Cardiac fibroblast (primary cell): ENCODE data around the gene GABBR1.
A peak's percentile ranks its signal among the peaks of the same experiment; 100 is the strongest.

ENCODE experiments used
- DNase-seq, 2 donors: peaks; one replicate each; pipeline versions ENCODE4 v3.0.0 to v3.0.0-alpha.2; 2010; ENCODE audit warnings: low read depth in 2 of 2
- H3K4me3 ChIP-seq, 2 donors: replicated peaks in 1 of 2; 1 replicate in 1 of 2; 2 replicates in 1 of 2; pipeline ENCODE4 v1.5.1; 2011; ENCODE audit warnings: low read depth in 2 of 2, low read length in 2 of 2, mild to moderate bottlenecking in 2 of 2, moderate library complexity in 1 of 2
- TF ChIP-seq, protein P1 (sequence below): IDR thresholded peaks from one replicate; pipeline ENCODE4 v1.5.1; 2011; ENCODE audit warnings: low read depth, mild to moderate bottlenecking, low read length, inconsistent platforms

The GABBR1 gene

DNA sequence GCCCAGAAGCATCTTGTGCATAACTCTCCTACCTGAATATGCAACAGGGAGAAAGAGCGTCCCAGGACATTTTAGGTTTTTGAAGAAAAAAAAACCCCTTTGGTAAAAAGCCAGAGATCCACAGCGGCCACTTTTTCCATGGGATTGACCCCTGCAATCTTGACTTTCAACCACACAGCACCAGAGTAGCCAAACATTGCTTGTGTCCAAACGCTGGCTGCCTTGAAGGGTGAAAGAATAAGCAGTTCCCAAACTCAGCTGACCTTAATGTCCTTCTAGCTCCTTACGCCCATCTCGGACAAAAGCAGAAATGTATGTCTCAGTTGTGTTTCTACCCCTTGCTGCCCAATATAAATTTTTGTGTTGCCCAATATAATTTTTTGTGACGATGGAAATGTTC is 22.7 kb upstream of the GABBR1 start:
- DNase-seq, result no peak
- no peak overlapping the region for H3K4me3 ChIP-seq
- TF ChIP-seq, protein P1, sequence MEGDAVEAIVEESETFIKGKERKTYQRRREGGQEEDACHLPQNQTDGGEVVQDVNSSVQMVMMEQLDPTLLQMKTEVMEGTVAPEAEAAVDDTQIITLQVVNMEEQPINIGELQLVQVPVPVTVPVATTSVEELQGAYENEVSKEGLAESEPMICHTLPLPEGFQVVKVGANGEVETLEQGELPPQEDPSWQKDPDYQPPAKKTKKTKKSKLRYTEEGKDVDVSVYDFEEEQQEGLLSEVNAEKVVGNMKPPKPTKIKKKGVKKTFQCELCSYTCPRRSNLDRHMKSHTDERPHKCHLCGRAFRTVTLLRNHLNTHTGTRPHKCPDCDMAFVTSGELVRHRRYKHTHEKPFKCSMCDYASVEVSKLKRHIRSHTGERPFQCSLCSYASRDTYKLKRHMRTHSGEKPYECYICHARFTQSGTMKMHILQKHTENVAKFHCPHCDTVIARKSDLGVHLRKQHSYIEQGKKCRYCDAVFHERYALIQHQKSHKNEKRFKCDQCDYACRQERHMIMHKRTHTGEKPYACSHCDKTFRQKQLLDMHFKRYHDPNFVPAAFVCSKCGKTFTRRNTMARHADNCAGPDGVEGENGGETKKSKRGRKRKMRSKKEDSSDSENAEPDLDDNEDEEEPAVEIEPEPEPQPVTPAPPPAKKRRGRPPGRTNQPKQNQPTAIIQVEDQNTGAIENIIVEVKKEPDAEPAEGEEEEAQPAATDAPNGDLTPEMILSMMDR, result no peak

GRCh38 chr6:29653452-29654038 is 20.6 kb upstream of the GABBR1 start:
- DNase-seq, result peak; percentile 83 to 85
- H3K4me3 ChIP-seq, result no peak overlapping the region
- TF ChIP-seq, protein P1, result peak; percentile 74

GRCh38 chr6:29652198-29652584 is 19.2 kb upstream of the GABBR1 start:
- DNase-seq, result no peak
- H3K4me3 ChIP-seq, result no peak overlapping the region
- TF ChIP-seq, protein P1, result no peak

DNA sequence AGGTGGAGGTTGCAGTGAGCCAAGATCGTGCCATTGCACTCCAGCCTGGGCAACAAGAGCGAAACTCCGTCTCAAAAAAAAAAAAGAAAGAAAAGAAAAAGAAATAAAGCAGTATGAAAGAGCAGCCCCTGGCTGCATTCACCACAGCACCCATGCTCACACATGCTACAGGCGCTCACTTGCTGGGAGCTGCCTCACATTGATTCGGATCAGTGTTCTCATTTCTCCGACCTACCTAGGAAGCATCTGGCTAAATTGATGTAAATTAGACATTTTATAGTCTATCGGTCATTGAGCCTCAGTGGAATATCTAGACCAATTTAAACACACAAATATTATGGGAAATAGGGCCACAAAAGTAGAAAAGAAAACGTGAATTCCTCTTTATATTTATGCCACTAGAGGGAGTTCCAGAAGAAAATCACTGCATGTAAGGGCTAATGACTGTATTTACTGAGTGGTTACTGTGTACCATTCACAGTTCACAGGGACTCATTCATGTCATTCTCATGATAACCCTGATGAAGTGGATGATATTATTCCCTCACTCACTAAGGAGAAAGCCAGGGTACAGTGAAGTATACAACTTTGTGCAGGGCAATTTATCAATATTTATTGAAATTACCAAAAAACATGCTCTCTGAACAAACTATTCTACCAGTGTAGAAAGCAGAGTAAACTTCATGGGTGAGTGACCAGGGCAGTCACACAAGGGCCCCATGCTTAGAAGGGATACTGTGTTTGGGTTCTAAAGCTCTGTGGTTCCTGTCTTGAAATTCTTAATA is 18.6 kb upstream of the GABBR1 start:
- TF ChIP-seq, protein P1, result peak; percentile 53
- DNase-seq, result peak; percentile 52 to 58
- H3K4me3 ChIP-seq, result no peak overlapping the region

DNA sequence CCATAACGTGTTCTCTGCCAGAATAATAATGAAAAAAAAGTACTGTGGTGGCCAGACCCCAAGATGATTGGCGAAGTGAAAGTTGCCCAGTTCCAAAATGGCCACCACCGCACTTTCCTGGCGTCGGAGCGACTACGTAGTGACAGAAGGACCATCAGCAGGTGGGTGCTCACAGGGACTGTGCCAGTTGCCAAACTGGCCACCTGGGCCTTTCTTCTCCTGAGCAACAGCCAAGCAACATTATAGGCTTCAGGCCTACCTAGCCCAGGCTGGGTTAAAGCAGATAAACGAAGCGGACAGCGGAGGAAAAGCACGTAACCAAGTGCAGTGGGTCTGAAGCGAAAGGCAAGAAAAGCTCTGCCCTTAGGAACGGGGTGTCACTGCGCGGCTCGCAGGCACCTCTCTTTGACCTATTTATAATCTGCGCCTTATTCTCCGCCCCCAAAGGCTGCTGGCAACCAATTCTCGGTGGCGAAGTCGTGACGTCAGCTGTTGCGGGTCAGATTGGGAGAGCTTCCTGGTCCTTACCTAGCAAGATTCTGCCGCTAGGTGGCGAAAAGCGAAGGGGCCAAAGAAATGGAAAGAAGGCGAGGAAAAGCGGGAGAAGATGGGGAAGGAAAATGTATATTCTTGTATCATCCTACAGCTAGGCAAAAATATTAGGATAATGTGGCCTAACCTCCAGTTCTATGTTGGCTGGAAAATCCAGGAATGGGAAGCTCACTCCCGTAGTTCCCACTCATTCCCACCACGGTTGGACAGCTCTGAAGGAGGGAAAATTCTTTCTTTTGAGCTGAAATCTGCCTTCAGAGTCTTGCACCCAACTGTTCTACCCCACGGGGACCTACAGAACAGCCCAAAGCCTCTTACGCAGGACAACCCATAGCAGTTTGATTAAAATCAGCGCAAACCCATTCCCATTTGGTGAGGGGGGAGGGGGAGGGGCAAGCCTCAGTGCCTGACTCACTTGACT is 17.0 kb upstream of the GABBR1 start:
- peak; percentile 96 to 97 for DNase-seq
- TF ChIP-seq, protein P1, result peak; percentile 96
- peak overlapping the region; percentile 42 to 49 for H3K4me3 ChIP-seq

GRCh38 chr6:29647927-29648642 is 15.1 kb upstream of the GABBR1 start:
- no peak overlapping the region for H3K4me3 ChIP-seq
- TF ChIP-seq, protein P1, result peak; percentile 76
- peak; percentile 59 to 67 for DNase-seq
